Vagina (tissue), 2 donors: ENCODE results near the gene ADI1. TPM values are rescaled to one million over a fixed set of nuclear protein-coding genes. Genes with fewer than 3 reads are reported as not detected.
A peak's percentile ranks its signal among the peaks of the same experiment; 100 is the strongest.

ENCODE experiments used
- DNase-seq, 2 donors: peaks; one replicate each; pipeline ENCODE4 v3.0.0-alpha.2; 2017; ENCODE audit errors: extremely low spot score in 2 of 2
- H3K27ac ChIP-seq: fragments of 200-600 bp; sonication (generic); one replicate; pipeline ENCODE4 v1.5.1; 2019
- H3K27me3 ChIP-seq: fragments of 200-600 bp; sonication (generic); one replicate; pipeline ENCODE4 v1.5.1; 2019
- H3K36me3 ChIP-seq, 2 donors: fragments of 200-600 bp; sonication (generic); one replicate each; pipeline ENCODE4 v1.5.1; 2017 to 2019
- H3K4me1 ChIP-seq: fragments of 200-600 bp; sonication (generic); one replicate; pipeline ENCODE4 v1.5.1; 2019
- H3K4me3 ChIP-seq, 2 donors: fragments of 200-600 bp; sonication (generic); 1 replicate in 1 of 2; 2 replicates in 1 of 2; pipeline ENCODE4 v1.5.1; 2016 to 2019
- H3K9me3 ChIP-seq: fragments of 200-600 bp; sonication (generic); one replicate; pipeline ENCODE4 v1.5.1; 2019
- POLR2A ChIP-seq, 2 donors: fragments of 450-650 bp; IDR thresholded peaks; one replicate each; pipeline ENCODE4 v1.6.1; 2017; ENCODE audit warnings: antibody characterized with exemption in 2 of 2, mild to moderate bottlenecking in 2 of 2, moderate library complexity in 2 of 2
- POLR2AphosphoS5 ChIP-seq, 2 donors: sonication (generic); formaldehyde crosslinking; IDR thresholded peaks; one replicate each; pipeline ENCODE4 v1.9.0; 2017; ENCODE audit warnings: antibody characterized with exemption in 2 of 2, mild to moderate bottlenecking in 2 of 2, low read depth in 1 of 2; ENCODE audit not compliant: insufficient read depth in 1 of 2
- intact Hi-C: fragments of 100-400 bp; cut with DNase I; formaldehyde crosslinking; loops from one replicate; pipeline ENCODE4 v1.15.1; 2023
- total RNA-seq: library from RNA; depleted of rRNA; stranded (reverse); fragments of >200 nt; gene quantifications from one replicate; pipeline ENCODE4 v1.2.3, GENCODE V29; 2016
- TF ChIP-seq, protein P1 (sequence below), 3 experiments: fragments of 450-650 bp in 2 of 3; fragments of 200-600 bp in 1 of 3; sonication (generic) in 1 of 3; IDR thresholded peaks; one replicate each; pipeline ENCODE4 v1.5.1; 2017 to 2019; ENCODE audit warnings: antibody characterized with exemption in 3 of 3, mild to moderate bottlenecking in 2 of 3, moderate library complexity in 2 of 3

The ADI1 gene
- total RNA-seq, 1 donor from 2014 or later = 26.3 TPM

DNA sequence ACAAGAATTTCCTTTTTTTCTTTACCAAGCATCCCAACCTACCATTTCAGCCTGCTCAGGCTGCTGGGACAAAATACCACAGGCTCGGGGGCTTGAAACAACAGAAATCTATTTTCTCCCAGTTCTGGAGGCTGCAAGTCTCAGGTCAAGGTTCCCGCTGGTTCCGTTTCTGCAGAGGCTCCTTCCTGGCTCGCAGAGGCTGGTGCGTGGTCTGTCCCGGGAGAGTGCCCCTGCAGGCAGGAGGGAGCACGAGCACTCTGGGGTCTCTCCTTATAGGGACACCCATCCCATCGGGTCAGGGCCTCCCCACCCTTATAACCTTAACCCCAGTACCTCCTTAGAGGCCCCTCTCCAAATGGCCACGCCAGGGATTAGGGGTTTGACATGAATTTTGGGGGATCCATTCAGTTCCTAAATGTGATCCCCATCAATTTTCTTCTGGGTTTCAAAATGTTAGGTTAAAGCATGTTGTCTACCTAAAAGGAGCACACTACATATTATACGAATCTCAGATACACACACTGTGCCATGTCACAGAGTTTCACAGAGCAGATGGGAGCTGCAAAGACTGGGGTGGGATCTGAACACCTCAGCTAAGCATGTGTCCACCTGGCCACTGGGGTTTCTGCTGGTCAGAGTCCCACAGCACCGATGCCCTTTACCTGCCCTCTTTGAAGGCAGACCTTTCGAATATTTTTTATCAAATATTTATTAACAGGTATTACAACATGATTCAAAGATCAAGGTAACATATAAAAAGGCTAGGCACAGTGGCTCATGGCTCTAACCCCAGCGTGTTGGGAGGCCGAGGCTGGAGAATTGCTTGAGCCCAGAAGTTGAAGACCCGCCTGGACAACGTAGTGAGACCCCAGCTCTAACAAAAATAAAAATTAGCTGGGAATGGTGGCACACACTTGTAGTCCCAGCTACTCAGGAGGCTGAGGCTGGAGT is 17.6 kb upstream of the ADI1 start:
- peak overlapping the region; percentile 42 for H3K4me3 ChIP-seq
- intact Hi-C loops = loop anchor here (2.0 kb wide), 1 partner anchor 22 kb away; the partner anchor contains the start of gene RNASEH1
- H3K36me3 ChIP-seq = peaks cover 0 to 21% of the 10 kb centered on the region in 2 donors
- H3K4me1 ChIP-seq = peaks cover 24% of the 10 kb centered on the region
- no peaks in the 10 kb centered on the region for H3K9me3 ChIP-seq
- no peak for DNase-seq
- H3K27ac ChIP-seq = peak overlapping the region; percentile 98
- no peaks in the 10 kb centered on the region for H3K27me3 ChIP-seq
- TF ChIP-seq, protein P1, sequence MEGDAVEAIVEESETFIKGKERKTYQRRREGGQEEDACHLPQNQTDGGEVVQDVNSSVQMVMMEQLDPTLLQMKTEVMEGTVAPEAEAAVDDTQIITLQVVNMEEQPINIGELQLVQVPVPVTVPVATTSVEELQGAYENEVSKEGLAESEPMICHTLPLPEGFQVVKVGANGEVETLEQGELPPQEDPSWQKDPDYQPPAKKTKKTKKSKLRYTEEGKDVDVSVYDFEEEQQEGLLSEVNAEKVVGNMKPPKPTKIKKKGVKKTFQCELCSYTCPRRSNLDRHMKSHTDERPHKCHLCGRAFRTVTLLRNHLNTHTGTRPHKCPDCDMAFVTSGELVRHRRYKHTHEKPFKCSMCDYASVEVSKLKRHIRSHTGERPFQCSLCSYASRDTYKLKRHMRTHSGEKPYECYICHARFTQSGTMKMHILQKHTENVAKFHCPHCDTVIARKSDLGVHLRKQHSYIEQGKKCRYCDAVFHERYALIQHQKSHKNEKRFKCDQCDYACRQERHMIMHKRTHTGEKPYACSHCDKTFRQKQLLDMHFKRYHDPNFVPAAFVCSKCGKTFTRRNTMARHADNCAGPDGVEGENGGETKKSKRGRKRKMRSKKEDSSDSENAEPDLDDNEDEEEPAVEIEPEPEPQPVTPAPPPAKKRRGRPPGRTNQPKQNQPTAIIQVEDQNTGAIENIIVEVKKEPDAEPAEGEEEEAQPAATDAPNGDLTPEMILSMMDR (IDR thresholded peaks at IDR 0.05) = no peak
- TF ChIP-seq POLR2A (IDR thresholded peaks at IDR 0.05) (no peak), POLR2AphosphoS5 (IDR thresholded peaks at IDR 0.05; ENCODE audit: insufficient read depth in 1 of 2, low read depth in 1 of 2) (no peak)

DNA sequence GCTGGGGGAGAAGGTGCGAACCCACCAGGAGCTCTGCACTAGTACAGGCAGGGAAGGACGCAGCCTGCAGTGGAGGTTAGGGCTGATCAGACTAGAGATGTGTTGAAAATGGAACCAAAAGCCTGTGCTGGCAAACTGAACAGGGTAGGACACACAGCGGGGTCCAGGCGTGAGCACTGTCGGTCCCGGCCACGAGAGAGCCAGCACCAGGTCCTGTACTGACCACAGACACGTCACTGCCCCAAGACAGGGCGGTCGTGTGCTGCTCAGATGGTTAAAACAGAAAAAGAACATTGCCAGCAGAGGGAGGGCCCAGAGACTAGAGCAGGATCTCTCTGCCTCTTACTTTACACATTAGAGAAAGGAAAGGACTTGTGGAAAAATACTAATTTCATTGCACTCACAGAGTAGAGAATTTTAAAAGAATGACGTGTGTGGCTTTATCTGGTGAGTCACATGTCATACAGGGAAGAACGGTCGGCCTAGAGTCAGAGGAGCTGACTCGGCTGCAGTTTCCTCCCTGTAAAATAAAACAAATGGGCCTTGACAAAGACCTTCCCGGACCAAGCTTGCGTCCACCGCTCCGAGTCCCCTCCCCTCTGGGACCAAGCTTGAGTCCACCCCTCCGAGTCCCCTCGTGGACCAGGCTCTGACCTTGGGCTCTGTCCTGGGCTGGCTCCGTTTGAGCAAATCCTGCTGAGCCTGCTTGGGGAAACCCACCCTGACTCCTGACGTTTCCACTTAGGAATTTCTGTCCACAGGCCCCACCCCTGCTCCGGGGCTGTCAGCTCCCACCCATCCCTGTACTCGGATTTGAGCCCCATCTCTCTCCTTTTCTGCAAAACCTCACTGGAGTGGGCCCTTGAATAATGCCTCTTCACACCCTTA is 16.7 kb upstream of the ADI1 start:
- Histone ChIP-seq H3K4me1 (peaks cover 24% of the 10 kb centered on the region), H3K4me3 (peak overlapping the region; percentile 42), H3K27me3 (no peaks in the 10 kb centered on the region), H3K36me3 (peaks cover 0 to 13% of the 10 kb centered on the region in 2 donors), H3K27ac (peak overlapping the region; percentile 98), H3K9me3 (no peaks in the 10 kb centered on the region)
- intact Hi-C loops = loop anchor here (2.0 kb wide), 1 partner anchor 23 kb away; the partner anchor contains the start of gene RNASEH1
- TF ChIP-seq POLR2AphosphoS5 (IDR thresholded peaks at IDR 0.05; ENCODE audit: insufficient read depth in 1 of 2, low read depth in 1 of 2) (peak; percentile 73 to 85), POLR2A (IDR thresholded peaks at IDR 0.05) (peak in 1 of 2 donors; percentile 12)
- TF ChIP-seq, protein P1 (IDR thresholded peaks at IDR 0.05) = peak in 1 of 3 experiments; percentile 18
- DNase-seq = peak in 1 of 2 donors; percentile 92

DNA sequence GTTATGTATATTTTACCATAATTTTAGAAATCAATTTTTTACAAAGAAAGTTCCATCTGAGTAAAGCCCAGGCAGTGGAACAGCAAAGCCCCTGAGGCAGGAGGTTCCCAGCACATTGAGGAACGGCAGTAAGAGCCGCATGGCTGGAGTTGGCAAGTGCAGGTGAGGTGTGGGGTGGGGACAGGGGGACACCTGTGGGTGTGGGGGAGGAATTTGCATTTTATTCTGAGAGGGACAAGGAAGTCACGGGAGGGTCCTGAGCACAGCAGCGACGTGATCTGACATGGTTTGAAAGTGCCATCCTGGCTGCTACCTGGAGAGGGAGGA is 16.1 kb upstream of the ADI1 start:
- intact Hi-C loops = no loop called here
- peak overlapping the region; percentile 98 for H3K27ac ChIP-seq
- TF ChIP-seq, protein P1 (IDR thresholded peaks at IDR 0.05) = no peak
- TF ChIP-seq POLR2AphosphoS5 (IDR thresholded peaks at IDR 0.05; ENCODE audit: insufficient read depth in 1 of 2, low read depth in 1 of 2) = no peak
- TF ChIP-seq POLR2A (IDR thresholded peaks at IDR 0.05) = no peak
- DNase-seq = no peak
- H3K36me3 ChIP-seq = peaks cover 0 to 9% of the 10 kb centered on the region in 2 donors
- no peaks in the 10 kb centered on the region for H3K27me3 ChIP-seq
- peak overlapping the region; percentile 42 for H3K4me3 ChIP-seq
- peaks cover 24% of the 10 kb centered on the region for H3K4me1 ChIP-seq
- H3K9me3 ChIP-seq = no peaks in the 10 kb centered on the region

DNA sequence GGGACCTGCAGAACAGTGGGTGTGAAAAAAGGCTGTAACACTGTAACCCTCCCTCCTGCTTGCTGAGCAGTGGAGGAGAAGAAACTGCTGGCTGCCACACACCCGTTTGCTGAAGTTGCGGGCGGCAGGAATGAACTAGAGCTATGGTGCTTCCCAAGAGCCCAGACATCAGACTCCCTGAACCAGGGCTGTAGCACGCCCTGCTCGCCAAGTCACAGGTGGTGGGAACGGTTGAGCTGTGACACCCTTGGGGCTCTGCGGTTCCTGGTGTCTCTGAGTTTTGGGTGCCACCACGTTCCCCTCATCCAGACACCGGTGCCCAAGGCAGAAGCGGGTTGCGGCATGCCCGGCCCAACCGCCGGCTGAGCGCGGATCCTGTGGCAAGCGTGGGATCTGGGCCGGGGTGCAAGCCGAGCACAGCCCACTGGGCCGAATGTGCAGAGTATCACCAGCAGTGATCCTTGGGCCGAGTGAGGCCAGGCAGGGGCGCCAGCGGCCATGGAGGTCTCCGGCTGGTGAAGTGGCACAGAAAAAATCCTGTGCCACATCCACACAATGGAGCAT is 15.0 kb upstream of the ADI1 start:
- Histone ChIP-seq H3K9me3 (no peaks in the 10 kb centered on the region), H3K36me3 (no peaks in the 10 kb centered on the region), H3K27ac (peak overlapping the region; percentile 98), H3K4me1 (peaks cover 24% of the 10 kb centered on the region), H3K27me3 (no peaks in the 10 kb centered on the region), H3K4me3 (no peak overlapping the region)
- no peak for DNase-seq
- intact Hi-C loops = no loop called here
- TF ChIP-seq, protein P1 (IDR thresholded peaks at IDR 0.05) = no peak
- TF ChIP-seq POLR2A (IDR thresholded peaks at IDR 0.05) (no peak), POLR2AphosphoS5 (IDR thresholded peaks at IDR 0.05; ENCODE audit: insufficient read depth in 1 of 2, low read depth in 1 of 2) (no peak)
